HCT116 (cell line): ENCODE results near the gene CORO2B. TPM values are rescaled to one million over a fixed set of nuclear protein-coding genes. Genes with fewer than 3 reads are reported as not detected.

ENCODE experiments used
- ATAC-seq: fragments of 200-7000 bp; cut with Tn5 transposase; 2 replicates; pipeline ENCODE4 v1.9.1; 2020; ENCODE audit warnings: mild to moderate bottlenecking, moderate library complexity
- BruUV-seq: library from RNA; stranded (reverse); fragments of 400-500 nt; replicated peaks from 2 replicates; lab custom pipeline; 2021; lab: Mats Ljungman, UMichigan
- CTCF ChIA-PET: fragments of 300-600 bp; sonication (Branson Sonifier 250); formaldehyde crosslinking; loops from one replicate; lab custom pipeline; 2021; ENCODE audit warnings: antibody characterized with exemption; lab: Charles Lee
- POLR2A ChIA-PET: fragments of 300-600, 350-600 bp; sonication (Branson Sonifier 250); formaldehyde crosslinking; loops from one replicate; lab custom pipeline; 2021; ENCODE audit warnings: antibody characterized with exemption; lab: Charles Lee
- RAD21 ChIA-PET, 2 experiments: fragments of 300-600 bp; sonication (Branson Sonifier 250); formaldehyde crosslinking; loops; one replicate each; lab custom pipeline; 2023; ENCODE audit warnings: low total read pairs in 2 of 2; ENCODE audit not compliant: uncharacterized antibody in 2 of 2, unreplicated experiment in 2 of 2, low non-redundant PET in 1 of 2; lab: Charles Lee
- DNase-seq: peaks from one replicate; pipeline ENCODE4 v3.0.0-alpha.2; 2010; ENCODE audit warnings: low read depth, low spot score
- H2AFZ ChIP-seq: fragments of 200-600 bp; shearing (Covaris generic), sonication (generic); 2 replicates; pipeline ENCODE4 v1.6.1; 2017; ENCODE audit warnings: low read depth, mixed run types, mixed read lengths, antibody characterized with exemption, low read length; ENCODE audit not compliant: poor library complexity, severe bottlenecking
- H3K27ac ChIP-seq: 2 replicates; pipeline ENCODE4 v1.5.1; 2012; ENCODE audit warnings: low read depth, low read length
- H3K27me3 ChIP-seq: fragments of 200-600 bp; sonication (generic); 2 replicates; pipeline ENCODE4 v1.6.1; 2016; ENCODE audit warnings: mixed run types, low read length, mixed read lengths; ENCODE audit not compliant: insufficient read depth
- H3K36me3 ChIP-seq, 2 experiments: fragments of 200-500 bp in 1 of 2; fragments of 200-600 bp in 1 of 2; sonication (Bioruptor generic) in 1 of 2; sonication (generic) in 1 of 2; 2 replicates each; pipeline versions ENCODE4 v1.5.1 to v1.6.1; 2014 to 2016; ENCODE audit warnings: low read length in 2 of 2, inconsistent platforms in 1 of 2, mixed read lengths in 1 of 2, mixed run types in 1 of 2; ENCODE audit not compliant: insufficient read depth in 2 of 2, control insufficient read depth in 1 of 2
- H3K4me1 ChIP-seq, 2 experiments: fragments of 200-600 bp in 1 of 2; sonication (generic) in 1 of 2; 2 replicates each; pipeline versions ENCODE4 v1.5.1 to v1.6.1; 2012 to 2017; ENCODE audit warnings: low read length in 2 of 2, inconsistent platforms in 1 of 2, mild to moderate bottlenecking in 1 of 2, mixed read lengths in 1 of 2, mixed run types in 1 of 2, moderate library complexity in 1 of 2; ENCODE audit not compliant: insufficient read depth in 2 of 2, control insufficient read depth in 1 of 2
- H3K4me2 ChIP-seq: fragments of 200-600 bp; sonication (generic); 2 replicates; pipeline ENCODE4 v1.6.1; 2017; ENCODE audit warnings: mixed run types, low read length, mixed read lengths
- H3K4me3 ChIP-seq, 2 experiments: fragments of 200-600 bp in 1 of 2; sonication (generic) in 1 of 2; replicated peaks in 1 of 2; 2 replicates each; pipeline ENCODE4 v1.5.1; 2011 to 2016; ENCODE audit warnings: low read length in 2 of 2, control low read depth in 1 of 2, low read depth in 1 of 2, mild to moderate bottlenecking in 1 of 2, mixed read lengths in 1 of 2, mixed run types in 1 of 2
- H3K79me2 ChIP-seq: fragments of 200-600 bp; sonication (generic); 2 replicates; pipeline ENCODE4 v1.6.1; 2017; ENCODE audit warnings: mild to moderate bottlenecking, mixed run types, low read length, moderate library complexity, mixed read lengths; ENCODE audit not compliant: insufficient read depth
- H3K9ac ChIP-seq: fragments of 200-600 bp; sonication (generic); 2 replicates; pipeline ENCODE4 v1.6.1; 2016; ENCODE audit warnings: low read length, mixed read lengths
- H3K9me2 ChIP-seq: fragments of 200-600 bp; sonication (generic), shearing (Covaris generic); 2 replicates; pipeline ENCODE4 v1.6.1; 2017; ENCODE audit warnings: mixed run types, mild to moderate bottlenecking, moderate library complexity; ENCODE audit not compliant: insufficient read depth
- H3K9me3 ChIP-seq, 2 experiments: fragments of 200-500 bp in 1 of 2; fragments of 200-600 bp in 1 of 2; sonication (Bioruptor generic) in 1 of 2; sonication (generic) in 1 of 2; 2 replicates each; pipeline ENCODE4 v1.6.1; 2014 to 2017; ENCODE audit warnings: low read length in 2 of 2, mixed read lengths in 2 of 2, inconsistent platforms in 1 of 2, low read depth in 1 of 2, mild to moderate bottlenecking in 1 of 2, mixed run types in 1 of 2, moderate library complexity in 1 of 2; ENCODE audit not compliant: control insufficient read depth in 1 of 2, insufficient read depth in 1 of 2
- H4K20me1 ChIP-seq: fragments of 200-600 bp; sonication (generic), shearing (Covaris generic); 2 replicates; pipeline ENCODE4 v1.6.1; 2017; ENCODE audit warnings: mixed run types, mild to moderate bottlenecking, moderate library complexity; ENCODE audit not compliant: insufficient read depth
- EGR1 ChIP-seq: IDR thresholded peaks from 2 replicates; pipeline ENCODE4 v1.6.1; 2012; ENCODE audit warnings: low read depth
- ELF1 ChIP-seq: IDR thresholded peaks from 2 replicates; pipeline ENCODE4 v1.6.1; 2012; ENCODE audit warnings: low read depth, borderline replicate concordance
- FOSL1 ChIP-seq: IDR thresholded peaks from 2 replicates; pipeline ENCODE4 v1.6.1; 2012; ENCODE audit warnings: low read depth
- RAD21 ChIP-seq: IDR thresholded peaks from 2 replicates; pipeline ENCODE4 v1.6.1; 2012; ENCODE audit warnings: low read depth, mild to moderate bottlenecking
- SIN3A ChIP-seq: IDR thresholded peaks from 2 replicates; pipeline ENCODE4 v1.6.1; 2012; ENCODE audit warnings: low read depth
- SP1 ChIP-seq: IDR thresholded peaks from 2 replicates; pipeline ENCODE4 v1.6.1; 2012; ENCODE audit warnings: low read depth
- intact Hi-C: fragments of 100-400 bp; cut with micrococcal nuclease; formaldehyde crosslinking; loops from 2 replicates; pipeline ENCODE4 v1.10.0; 2022
- total RNA-seq: library from RNA; stranded (reverse); gene quantifications from one replicate; pipeline ENCODE4 v1.2.1, GENCODE V29; 2021; ENCODE audit not compliant: unreplicated experiment
- TF ChIP-seq, protein P1 (sequence below): IDR thresholded peaks from 2 replicates; pipeline ENCODE4 v1.6.1; 2012; ENCODE audit warnings: low read depth
- TF ChIP-seq, protein P2 (sequence below): IDR thresholded peaks from 2 replicates; pipeline ENCODE4 v1.6.1; 2012

CORO2B gene
- total RNA-seq, 1 experiment from 2014 or later, result 2.8 TPM

DNA sequence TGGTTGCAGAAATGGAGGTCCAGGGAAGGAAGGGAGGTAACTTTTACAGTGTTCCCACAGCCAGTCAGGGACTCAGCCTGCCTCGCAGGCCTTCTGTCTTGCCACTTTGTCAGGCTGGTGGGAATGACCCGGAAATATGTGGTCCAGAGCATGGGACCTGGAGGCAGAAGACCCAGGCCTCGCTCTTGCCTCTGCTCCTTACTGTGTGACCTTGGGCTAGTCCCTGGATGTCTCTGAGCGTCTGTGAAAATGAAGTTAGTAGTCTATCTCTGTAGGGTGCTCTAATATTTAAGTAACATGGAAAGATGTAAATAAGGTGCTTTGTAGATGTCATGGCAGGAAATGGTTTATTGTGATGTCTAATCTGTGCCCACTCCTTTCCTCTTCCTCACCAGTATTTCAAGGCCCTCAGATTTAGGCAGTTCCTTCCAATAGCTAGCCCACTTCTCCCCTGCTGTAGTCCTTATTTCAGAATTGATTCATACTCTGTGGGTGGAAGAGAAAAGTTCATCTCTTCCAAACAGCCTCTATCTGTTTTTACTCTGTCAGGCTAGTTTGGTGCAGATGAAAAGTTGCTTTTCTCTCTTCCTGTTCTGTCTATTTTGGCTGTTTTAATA is 9.1 kb downstream of the CORO2B start:
- no TSS peak for BruUV-seq
- H3K4me1 ChIP-seq, result peaks cover 24 to 62% of the 10 kb centered on the region in 2 experiments
- no peak for TF ChIP-seq EGR1
- TF ChIP-seq, all 23 proteins: peak for 0
- Histone ChIP-seq H3K4me2 (0 out of 2 replicates have a peak overlapping the region, but pooled peaks have one; percentile 13), H3K27ac (no peak overlapping the region), H3K9me3 (no peaks in the 10 kb centered on the region), H3K27me3 (no peaks in the 10 kb centered on the region), H3K9ac (no peak overlapping the region), H3K79me2 (no peaks in the 10 kb centered on the region), H2AFZ (no peak overlapping the region), H3K9me2 (no peaks in the 10 kb centered on the region), H3K4me3 (no peak overlapping the region), H3K36me3 (no peaks in the 10 kb centered on the region), H4K20me1 (no peaks in the 10 kb centered on the region)
- no peak for DNase-seq
- POLR2A ChIA-PET, result interaction anchor here (1.5 kb wide), 1 partner anchor 8 kb away, joined by 3 read pairs; no protein-coding TSS in a partner anchor
- intact Hi-C loops, result no loop called here
- RAD21 ChIA-PET, result no interaction called here
- CTCF ChIA-PET, result no interaction called here
- no peak for ATAC-seq

DNA sequence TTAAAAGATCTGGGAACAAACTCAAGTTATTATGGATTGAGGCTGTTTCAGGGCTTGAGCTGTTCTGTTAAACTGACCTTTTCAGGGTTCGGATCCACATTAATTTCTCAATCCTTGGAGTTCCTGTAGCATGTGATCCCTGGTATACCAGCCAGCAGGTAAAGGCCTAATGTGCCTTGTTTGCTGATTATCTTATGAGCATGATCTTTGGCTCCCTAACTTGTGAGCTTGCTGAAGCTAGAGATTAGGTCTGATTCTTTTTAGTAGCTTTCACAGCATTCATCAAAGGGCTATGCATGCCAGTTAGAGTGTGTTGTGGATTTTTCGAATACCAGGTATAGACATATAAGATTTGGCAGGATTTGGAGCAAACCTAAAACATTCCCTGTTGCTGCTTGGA is 10.3 kb downstream of the CORO2B start:
- H2AFZ ChIP-seq, result no peak overlapping the region
- ChIA-PET RAD21 (no interaction called here), CTCF (no interaction called here), POLR2A (interaction anchor here (1.5 kb wide), 1 partner anchor 9 kb away, joined by 3 read pairs; no protein-coding TSS in a partner anchor)
- peaks cover 24 to 50% of the 10 kb centered on the region in 2 experiments for H3K4me1 ChIP-seq
- no peaks in the 10 kb centered on the region for H4K20me1 ChIP-seq
- intact Hi-C loops, result no loop called here
- H3K9me3 ChIP-seq, result no peaks in the 10 kb centered on the region
- H3K27me3 ChIP-seq, result no peaks in the 10 kb centered on the region
- H3K9ac ChIP-seq, result no peak overlapping the region
- H3K36me3 ChIP-seq, result no peaks in the 10 kb centered on the region
- H3K4me3 ChIP-seq, result no peak overlapping the region
- H3K9me2 ChIP-seq, result no peaks in the 10 kb centered on the region
- no peak overlapping the region for H3K4me2 ChIP-seq
- no peak overlapping the region for H3K27ac ChIP-seq
- DNase-seq (no peak), ATAC-seq (no peak)
- BruUV-seq, result no TSS peak
- H3K79me2 ChIP-seq, result no peaks in the 10 kb centered on the region
- TF ChIP-seq ELF1, result no peak
- TF ChIP-seq RAD21, result no peak
- no peak for TF ChIP-seq SP1
- TF ChIP-seq SIN3A, result no peak
- TF ChIP-seq, protein P1, sequence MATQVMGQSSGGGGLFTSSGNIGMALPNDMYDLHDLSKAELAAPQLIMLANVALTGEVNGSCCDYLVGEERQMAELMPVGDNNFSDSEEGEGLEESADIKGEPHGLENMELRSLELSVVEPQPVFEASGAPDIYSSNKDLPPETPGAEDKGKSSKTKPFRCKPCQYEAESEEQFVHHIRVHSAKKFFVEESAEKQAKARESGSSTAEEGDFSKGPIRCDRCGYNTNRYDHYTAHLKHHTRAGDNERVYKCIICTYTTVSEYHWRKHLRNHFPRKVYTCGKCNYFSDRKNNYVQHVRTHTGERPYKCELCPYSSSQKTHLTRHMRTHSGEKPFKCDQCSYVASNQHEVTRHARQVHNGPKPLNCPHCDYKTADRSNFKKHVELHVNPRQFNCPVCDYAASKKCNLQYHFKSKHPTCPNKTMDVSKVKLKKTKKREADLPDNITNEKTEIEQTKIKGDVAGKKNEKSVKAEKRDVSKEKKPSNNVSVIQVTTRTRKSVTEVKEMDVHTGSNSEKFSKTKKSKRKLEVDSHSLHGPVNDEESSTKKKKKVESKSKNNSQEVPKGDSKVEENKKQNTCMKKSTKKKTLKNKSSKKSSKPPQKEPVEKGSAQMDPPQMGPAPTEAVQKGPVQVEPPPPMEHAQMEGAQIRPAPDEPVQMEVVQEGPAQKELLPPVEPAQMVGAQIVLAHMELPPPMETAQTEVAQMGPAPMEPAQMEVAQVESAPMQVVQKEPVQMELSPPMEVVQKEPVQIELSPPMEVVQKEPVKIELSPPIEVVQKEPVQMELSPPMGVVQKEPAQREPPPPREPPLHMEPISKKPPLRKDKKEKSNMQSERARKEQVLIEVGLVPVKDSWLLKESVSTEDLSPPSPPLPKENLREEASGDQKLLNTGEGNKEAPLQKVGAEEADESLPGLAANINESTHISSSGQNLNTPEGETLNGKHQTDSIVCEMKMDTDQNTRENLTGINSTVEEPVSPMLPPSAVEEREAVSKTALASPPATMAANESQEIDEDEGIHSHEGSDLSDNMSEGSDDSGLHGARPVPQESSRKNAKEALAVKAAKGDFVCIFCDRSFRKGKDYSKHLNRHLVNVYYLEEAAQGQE, result no peak
- no peak for TF ChIP-seq FOSL1
- TF ChIP-seq, protein P2, sequence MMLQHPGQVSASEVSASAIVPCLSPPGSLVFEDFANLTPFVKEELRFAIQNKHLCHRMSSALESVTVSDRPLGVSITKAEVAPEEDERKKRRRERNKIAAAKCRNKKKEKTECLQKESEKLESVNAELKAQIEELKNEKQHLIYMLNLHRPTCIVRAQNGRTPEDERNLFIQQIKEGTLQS, result no peak
- TF ChIP-seq, all 23 proteins: peak for 0
